ENCODE results near the gene ZNF688.
"Not testable (repeated sequence)": the region's sequence is repeated elsewhere in the genome, so short reads cannot be mapped to it uniquely, and the experiment has no call there.

ZNF688 gene

DNA sequence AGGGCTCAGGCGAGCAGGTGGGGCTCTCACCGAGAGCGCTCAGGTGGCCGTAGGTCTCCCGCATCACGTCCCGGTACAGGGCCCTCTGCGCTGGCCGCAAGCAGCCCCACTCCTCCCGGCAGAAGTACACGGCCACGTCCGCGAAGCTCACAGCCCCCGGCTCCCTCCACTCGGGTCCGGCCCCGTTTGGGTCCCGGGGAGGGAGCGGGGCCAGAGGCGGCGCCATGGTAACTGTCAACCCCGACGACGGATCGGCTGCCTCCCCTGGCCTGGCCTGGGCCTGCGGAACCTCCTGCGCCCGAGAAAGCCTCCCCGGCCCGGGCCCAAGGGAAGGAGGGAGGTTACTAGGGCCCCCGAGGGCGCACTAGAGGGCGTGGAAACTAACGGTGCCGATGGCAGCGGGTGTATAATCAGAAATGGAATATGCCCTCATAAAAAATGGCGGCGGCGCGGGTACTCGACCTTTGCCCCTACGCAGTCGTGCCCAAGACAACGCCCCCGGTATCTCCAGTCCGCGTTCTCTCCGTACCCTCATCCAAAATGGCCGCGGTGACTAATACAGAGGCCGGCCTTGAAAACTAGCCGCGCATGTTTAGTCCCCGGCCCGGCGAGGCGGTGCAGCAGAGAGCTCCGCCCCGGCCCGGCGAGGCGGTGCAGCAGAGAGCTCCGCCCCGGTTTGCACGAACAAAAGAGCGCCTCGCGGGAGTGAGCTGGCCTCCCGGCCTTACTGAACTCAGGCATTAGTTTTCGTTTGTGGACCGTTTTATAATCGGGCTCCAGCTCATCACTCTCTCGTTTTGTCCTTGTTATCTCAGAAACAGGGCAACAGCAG lies 13.3 kb downstream of the ZNF688 start, which contains the start of gene ZNF764:
ZNF764 (minus strand) TSS at position 418 of the 832 bp plus-strand sequence; CDS start at position 226, 192 bp downstream.
- DNase-seq: peak; percentile 73 to 99 (median 97)

DNA sequence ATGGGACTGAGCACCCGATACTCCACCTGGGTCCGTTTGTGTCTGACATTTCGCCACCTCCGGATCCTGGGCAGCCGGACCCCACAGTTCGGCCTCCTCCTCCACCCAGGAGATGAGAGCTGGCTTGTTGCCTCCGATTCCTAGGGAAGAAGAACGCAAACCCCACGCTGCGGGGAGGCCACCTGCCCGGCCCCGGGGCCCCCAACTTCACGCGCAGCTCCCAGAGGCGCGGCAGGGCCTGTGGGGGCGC lies 13.9 kb downstream of the ZNF688 start:
- DNase-seq: peak in 1 of 58 donors; percentile 39

DNA sequence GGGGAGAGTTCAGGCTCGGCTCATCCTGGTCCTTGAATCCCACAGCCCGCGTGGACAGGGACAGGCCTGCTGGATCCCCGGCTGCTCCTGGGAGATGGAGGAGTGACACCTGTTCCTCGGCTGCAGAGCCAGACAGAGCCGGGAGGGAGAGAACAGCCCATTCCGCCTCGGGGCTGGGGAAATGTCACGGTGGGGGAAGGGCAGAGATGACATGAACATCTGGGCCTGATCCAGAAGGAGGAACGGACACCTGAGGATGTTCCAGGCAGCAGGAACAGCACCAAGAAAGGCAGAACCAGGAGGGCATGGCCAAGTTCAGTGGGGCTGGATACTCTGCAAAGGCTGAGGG lies 15.4 kb downstream of the ZNF688 start:
- DNase-seq: no peak

- DNase-seq: no peak
Measured at GRCh38 chr16:30555315-30556124, 16.0 kb downstream of the ZNF688 start.

DNA sequence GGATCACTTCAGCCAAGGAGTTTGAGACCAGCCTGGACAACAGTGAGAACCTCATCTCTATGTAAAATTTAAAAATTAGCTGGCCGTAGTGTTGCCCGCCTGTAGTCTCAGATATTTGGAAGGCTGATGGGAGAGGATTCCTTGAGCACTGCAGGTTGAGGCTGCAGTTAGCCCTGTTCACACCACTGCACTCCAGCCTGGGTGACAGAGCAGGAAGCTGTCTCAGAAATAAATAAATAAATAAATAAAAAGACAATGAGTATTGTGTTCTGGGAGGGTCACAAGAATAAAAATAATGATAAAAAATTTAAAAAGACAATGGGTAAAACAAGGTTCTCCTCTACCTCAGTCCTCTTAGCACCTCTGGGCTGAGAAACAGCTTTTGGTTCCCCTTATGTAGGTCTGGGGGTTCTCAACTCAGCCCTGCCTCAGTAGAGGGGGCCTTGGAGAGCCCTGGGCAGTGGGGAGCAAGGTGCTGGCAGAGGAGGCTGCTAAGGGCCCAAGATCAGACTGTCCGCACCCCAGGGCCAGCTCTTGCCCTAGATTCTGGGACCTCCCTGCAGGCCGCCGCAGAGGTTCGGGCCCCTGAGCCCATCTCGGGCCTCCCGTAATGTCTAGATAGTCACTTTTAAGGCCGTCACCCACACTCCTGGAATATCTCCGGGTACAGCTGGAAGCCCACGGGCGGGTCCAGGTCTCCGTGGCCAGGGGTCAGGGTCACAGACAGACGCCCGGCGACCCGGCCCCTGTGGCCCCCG lies 16.8 kb downstream of the ZNF688 start:
- DNase-seq: no peak

GRCh38 chr16:30553393-30553899 lies 18.1 kb downstream of the ZNF688 start:
- DNase-seq: no peak

DNA sequence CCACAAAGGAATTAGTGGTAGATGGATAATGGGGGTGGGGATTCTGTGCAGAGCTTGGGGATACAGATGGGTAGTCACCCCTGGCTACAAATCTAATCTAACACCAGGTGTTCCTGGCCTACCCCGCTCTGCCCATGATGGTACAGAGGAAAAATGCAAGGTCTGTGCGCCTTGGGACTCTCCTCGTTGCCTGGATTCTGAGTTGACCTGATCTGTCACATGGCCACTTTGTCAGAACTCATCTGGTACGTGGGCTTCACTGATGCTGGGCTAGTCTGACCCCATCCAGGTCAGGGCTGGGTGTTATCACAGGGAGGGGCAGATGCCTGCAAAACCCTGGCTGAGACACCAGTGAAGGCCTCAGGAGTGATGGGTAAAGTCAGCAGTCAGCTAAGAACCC lies 18.6 kb downstream of the ZNF688 start:
- DNase-seq: no peak

- no peak for DNase-seq
Measured at GRCh38 chr16:30551781-30552180, 19.7 kb downstream of the ZNF688 start.

GRCh38 chr16:30548416-30549253 lies 22.9 kb downstream of the ZNF688 start:
- DNase-seq: no peak

DNA sequence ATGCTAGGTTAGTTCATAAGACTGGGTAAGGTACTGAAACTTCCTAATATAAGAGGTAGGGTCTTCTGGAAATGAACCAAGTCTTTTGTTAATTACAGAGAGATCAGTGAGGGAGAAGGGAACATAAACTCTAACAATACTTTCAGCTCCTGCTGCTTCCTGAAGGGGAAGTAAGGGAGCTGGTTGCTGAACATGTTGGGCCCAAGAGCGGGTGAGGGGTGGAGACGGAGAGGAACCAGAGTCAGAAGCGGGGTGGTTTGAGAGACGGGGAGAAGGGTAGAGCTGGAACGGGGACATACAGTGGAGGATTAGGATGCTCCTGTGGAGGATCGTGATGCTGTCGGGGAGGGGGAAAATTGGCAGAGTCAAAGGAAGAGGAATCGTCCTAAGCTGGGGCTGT lies 25.4 kb downstream of the ZNF688 start:
- no peak for DNase-seq

- no peak for DNase-seq
Measured at GRCh38 chr16:30543067-30543466, 28.4 kb downstream of the ZNF688 start.

DNA sequence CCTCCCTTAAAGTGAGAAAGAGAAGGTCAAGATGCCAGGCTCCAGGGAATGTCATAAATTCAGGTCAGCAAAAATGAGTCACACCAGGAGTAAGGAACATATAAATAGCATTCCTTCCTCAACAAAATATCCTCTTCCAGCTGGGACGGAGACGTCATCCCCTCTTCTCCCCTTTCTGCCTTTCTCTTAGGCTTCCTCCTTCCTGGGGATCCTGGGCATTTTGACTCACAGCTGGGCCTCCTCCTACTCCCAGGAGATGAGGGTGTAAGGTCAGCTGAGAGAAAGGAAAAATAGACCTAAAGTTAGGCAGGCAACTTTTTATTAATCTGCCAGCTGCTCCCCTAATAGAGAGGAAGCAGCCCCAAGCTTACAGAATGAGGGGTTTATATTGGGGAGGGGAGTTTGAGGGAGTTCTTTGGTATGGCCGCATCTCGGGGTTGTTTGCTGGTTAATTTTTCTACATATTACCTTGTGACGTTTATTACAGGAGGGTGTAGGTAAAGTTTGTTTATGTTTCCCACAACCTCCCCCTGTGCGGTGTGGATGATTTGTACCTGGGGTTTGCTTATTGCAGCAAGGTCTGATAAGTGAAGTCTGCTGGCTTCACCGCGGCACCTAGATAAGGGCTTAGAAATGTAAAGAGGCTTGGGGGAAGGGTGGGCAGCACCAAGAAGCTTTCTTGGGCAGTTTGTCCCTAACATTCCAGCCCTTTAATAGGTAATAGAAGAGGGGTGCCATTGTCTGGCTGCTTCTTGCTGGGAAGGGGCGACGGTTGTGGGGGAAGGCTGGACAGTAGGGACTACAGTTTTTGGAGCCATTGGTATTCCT lies 29.8 kb downstream of the ZNF688 start:
- DNase-seq: no peak

DNA sequence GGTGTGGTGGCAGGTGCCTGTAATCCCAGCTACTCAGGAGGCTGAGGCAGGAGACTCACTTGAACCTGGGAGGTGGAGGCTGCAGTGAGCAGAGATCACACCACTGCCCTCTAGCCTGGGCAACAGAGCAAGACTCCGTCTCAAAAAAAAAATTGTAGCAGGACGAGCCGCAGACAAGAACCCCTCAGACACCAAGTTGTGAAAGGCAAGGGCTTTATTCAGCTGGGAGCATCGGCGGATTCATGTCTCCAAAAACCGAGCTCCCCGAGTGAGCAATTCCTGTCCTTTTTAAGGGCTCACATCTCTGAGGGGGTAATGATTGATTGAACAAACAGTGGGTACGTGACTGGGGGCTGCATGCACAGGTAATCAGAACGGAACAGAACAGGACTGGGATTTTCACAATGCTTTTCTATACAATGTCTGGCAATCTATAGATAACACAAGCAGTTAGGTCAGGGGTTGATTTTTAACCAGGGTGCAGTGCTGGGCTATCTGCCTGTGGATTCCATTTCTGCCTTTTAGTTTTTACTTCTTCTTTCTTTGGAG lies 30.5 kb downstream of the ZNF688 start:
- DNase-seq: not testable (repeated sequence)

GRCh38 chr16:30539986-30540526 lies 31.5 kb downstream of the ZNF688 start:
- not testable (repeated sequence) for DNase-seq

- DNase-seq: no peak
Measured at GRCh38 chr16:30539000-30539964, 32.2 kb downstream of the ZNF688 start.

- not testable (repeated sequence) for DNase-seq
Measured at GRCh38 chr16:30536391-30537024, 35.0 kb downstream of the ZNF688 start.

DNA sequence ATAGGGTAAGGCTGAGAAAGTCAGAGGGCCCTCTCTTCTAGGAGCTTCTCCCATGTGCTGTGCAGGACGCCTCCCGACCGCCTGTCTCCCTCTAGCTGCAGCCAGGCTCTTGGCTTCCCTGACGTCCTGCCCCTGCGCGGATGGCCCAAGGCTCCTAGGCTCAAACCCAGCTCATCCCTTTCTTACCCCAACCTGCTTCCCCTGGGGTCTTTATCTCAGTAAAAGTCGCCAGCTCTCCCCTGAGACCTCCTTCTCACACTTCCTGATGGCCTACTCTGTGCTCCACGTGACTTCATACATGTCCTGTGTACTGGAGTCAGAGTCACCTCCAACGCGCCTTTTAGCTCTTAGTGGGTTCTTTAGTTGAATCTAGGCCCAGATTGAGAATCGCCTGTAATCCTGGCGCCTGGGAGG lies 35.7 kb downstream of the ZNF688 start:
- DNase-seq: peak in 40 of 58 donors; percentile 6 to 57 (median 25)

Data from anterior cingulate cortex (tissue), 58 donors.